Astrocyte (in vitro differentiated cells and primary cell): ENCODE results near the gene TBL1XR1. TPM values are rescaled to one million over a fixed set of nuclear protein-coding genes. Genes with fewer than 3 reads are reported as not detected.

Experiments used
- DNase-seq: peaks from one replicate; pipeline ENCODE4 v3.0.0-alpha.2; 2010; ENCODE audit warnings: low read depth
- FAIRE-seq: peaks from 2 replicates; lab custom pipeline; 2011; peaks lifted over from hg19 to GRCh38; lab: Jason Lieb, UNC
- H2AFZ ChIP-seq: 2 replicates; pipeline ENCODE4 v1.6.0; 2012; ENCODE audit warnings: low read depth, low read length, inconsistent platforms
- H3K27ac ChIP-seq: 2 replicates; pipeline ENCODE4 v1.5.1; 2011; ENCODE audit warnings: low read depth, low read length, inconsistent platforms
- H3K27me3 ChIP-seq: 2 replicates; pipeline ENCODE4 v1.6.0; 2011; ENCODE audit warnings: low read length, inconsistent platforms; ENCODE audit not compliant: insufficient read depth
- H3K36me3 ChIP-seq: 2 replicates; pipeline ENCODE4 v1.5.1; 2011; ENCODE audit warnings: low read length, inconsistent platforms; ENCODE audit not compliant: insufficient read depth
- H3K4me1 ChIP-seq: 2 replicates; pipeline ENCODE4 v1.5.1; 2011; ENCODE audit warnings: low read length, inconsistent platforms; ENCODE audit not compliant: insufficient read depth
- H3K4me2 ChIP-seq: 2 replicates; pipeline ENCODE4 v1.6.0; 2012; ENCODE audit warnings: low read length, inconsistent platforms
- H3K4me3 ChIP-seq: 2 replicates; pipeline ENCODE4 v1.5.1; 2011; ENCODE audit warnings: low read depth, mild to moderate bottlenecking, low read length, inconsistent platforms; ENCODE audit not compliant: insufficient read depth
- H3K79me2 ChIP-seq: 2 replicates; pipeline ENCODE4 v1.6.0; 2012; ENCODE audit warnings: mild to moderate bottlenecking, low read length, inconsistent platforms; ENCODE audit not compliant: insufficient read depth
- H3K9ac ChIP-seq: 2 replicates; pipeline ENCODE4 v1.6.0; 2012; ENCODE audit warnings: mild to moderate bottlenecking, low read length, inconsistent platforms
- H3K9me3 ChIP-seq: 2 replicates; pipeline ENCODE4 v1.5.1; 2012; ENCODE audit warnings: low read depth, mild to moderate bottlenecking, low read length, inconsistent platforms; ENCODE audit not compliant: insufficient read depth
- H4K20me1 ChIP-seq: 2 replicates; pipeline ENCODE4 v1.6.0; 2012; ENCODE audit warnings: low read length, inconsistent platforms; ENCODE audit not compliant: insufficient read depth
- H3K27ac Mint-ChIP-seq: one replicate; pipeline ENCODE4 v1.8.0; 2021; ENCODE audit warnings: mild to moderate bottlenecking, mixed read lengths; ENCODE audit not compliant: unreplicated experiment
- H3K27me3 Mint-ChIP-seq: one replicate; pipeline ENCODE4 v1.8.0; 2021; ENCODE audit warnings: low read depth, mixed read lengths; ENCODE audit not compliant: unreplicated experiment
- H3K36me3 Mint-ChIP-seq: one replicate; pipeline ENCODE4 v1.8.0; 2021; ENCODE audit warnings: low read depth, mixed read lengths; ENCODE audit not compliant: unreplicated experiment
- H3K4me1 Mint-ChIP-seq: one replicate; pipeline ENCODE4 v1.8.0; 2021; ENCODE audit warnings: low read depth, mixed read lengths; ENCODE audit not compliant: unreplicated experiment
- H3K4me3 Mint-ChIP-seq: one replicate; pipeline ENCODE4 v1.8.0; 2021; ENCODE audit warnings: mild to moderate bottlenecking, moderate library complexity, mixed read lengths; ENCODE audit not compliant: unreplicated experiment
- H3K9me3 Mint-ChIP-seq: one replicate; pipeline ENCODE4 v1.8.0; 2021; ENCODE audit warnings: mild to moderate bottlenecking, mixed read lengths; ENCODE audit not compliant: unreplicated experiment
- CTCF ChIP-seq: IDR thresholded peaks from 2 replicates; pipeline ENCODE4 v1.5.1; 2011; ENCODE audit warnings: low read depth, mild to moderate bottlenecking, inconsistent platforms, low read length, moderate library complexity; ENCODE audit not compliant: insufficient read depth
- EZH2 ChIP-seq: IDR thresholded peaks from 2 replicates; pipeline ENCODE4 v1.6.1; 2012; ENCODE audit warnings: mild to moderate bottlenecking, low read length, inconsistent platforms; ENCODE audit not compliant: insufficient read depth
- total RNA-seq: library from RNA; stranded (reverse); gene quantifications from 2 replicates; pipeline ENCODE4 v1.2.1, GENCODE V29; 2021

TBL1XR1 gene
- total RNA-seq, 1 donor from 2014 or later = 140 TPM

- H3K27ac Mint-ChIP-seq = no peak overlapping the region
These were observed 17.8 kb downstream of the TBL1XR1 start for GRCh38 chr3:177179281-177180067.

GRCh38 chr3:177177749-177178221, 19.5 kb downstream of the TBL1XR1 start:
- no peaks in the 10 kb centered on the region for H3K9me3 Mint-ChIP-seq
- Histone ChIP-seq H4K20me1 (peaks cover 87% of the 10 kb centered on the region), H3K9me3 (no peaks in the 10 kb centered on the region), H3K27ac (no peak overlapping the region), H3K4me1 (peaks cover 6% of the 10 kb centered on the region), H3K9ac (no peak overlapping the region), H2AFZ (no peak overlapping the region), H3K79me2 (peaks cover 100% of the 10 kb centered on the region), H3K4me2 (no peak overlapping the region), H3K36me3 (no peaks in the 10 kb centered on the region), H3K4me3 (no peak overlapping the region), H3K27me3 (no peaks in the 10 kb centered on the region)
- FAIRE-seq (no peak), DNase-seq (no peak)
- no peak overlapping the region for H3K27ac Mint-ChIP-seq
- H3K27me3 Mint-ChIP-seq = no peaks in the 10 kb centered on the region
- peaks cover 24% of the 10 kb centered on the region for H3K4me1 Mint-ChIP-seq
- H3K36me3 Mint-ChIP-seq = peaks cover 6% of the 10 kb centered on the region
- no peak for TF ChIP-seq EZH2
- TF ChIP-seq CTCF = no peak
- no peak overlapping the region for H3K4me3 Mint-ChIP-seq

More at GRCh38 chr3:177179281-177180067, 17.8 kb downstream of the TBL1XR1 start:
- H3K4me1 Mint-ChIP-seq = peaks cover 23% of the 10 kb centered on the region
- FAIRE-seq = no peak
- no peaks in the 10 kb centered on the region for H3K9me3 ChIP-seq
- H3K27me3 ChIP-seq = no peaks in the 10 kb centered on the region
- no peak overlapping the region for H3K4me2 ChIP-seq
- no peaks in the 10 kb centered on the region for H3K36me3 ChIP-seq
- H2AFZ ChIP-seq = no peak overlapping the region
- H3K4me1 ChIP-seq = peaks cover 6% of the 10 kb centered on the region
- peaks cover 100% of the 10 kb centered on the region for H3K79me2 ChIP-seq
- no peaks in the 10 kb centered on the region for H3K27me3 Mint-ChIP-seq
- no peak for DNase-seq
- H3K9ac ChIP-seq = no peak overlapping the region
- no peak overlapping the region for H3K4me3 ChIP-seq
- peaks cover 6% of the 10 kb centered on the region for H3K36me3 Mint-ChIP-seq
- H3K27ac ChIP-seq = no peak overlapping the region
- no peaks in the 10 kb centered on the region for H3K9me3 Mint-ChIP-seq
- no peak for TF ChIP-seq EZH2
- TF ChIP-seq CTCF = no peak
- H3K4me3 Mint-ChIP-seq = no peak overlapping the region
- peaks cover 89% of the 10 kb centered on the region for H4K20me1 ChIP-seq
